ELF-1 (cell line): ENCODE data around the gene CNIH3.
"Not testable (repeated sequence)": the region's sequence is repeated elsewhere in the genome, so short reads cannot be mapped to it uniquely, and the experiment has no call there.

Experiments used
- DNase-seq: peaks from one replicate; pipeline ENCODE4 v3.0.0-alpha.2; 2016; ENCODE audit warnings: low read depth, low spot score

Gene CNIH3

GRCh38 chr1:224643653-224644052 is 27.5 kb downstream of the CNIH3 start:
- DNase-seq = no peak

DNA sequence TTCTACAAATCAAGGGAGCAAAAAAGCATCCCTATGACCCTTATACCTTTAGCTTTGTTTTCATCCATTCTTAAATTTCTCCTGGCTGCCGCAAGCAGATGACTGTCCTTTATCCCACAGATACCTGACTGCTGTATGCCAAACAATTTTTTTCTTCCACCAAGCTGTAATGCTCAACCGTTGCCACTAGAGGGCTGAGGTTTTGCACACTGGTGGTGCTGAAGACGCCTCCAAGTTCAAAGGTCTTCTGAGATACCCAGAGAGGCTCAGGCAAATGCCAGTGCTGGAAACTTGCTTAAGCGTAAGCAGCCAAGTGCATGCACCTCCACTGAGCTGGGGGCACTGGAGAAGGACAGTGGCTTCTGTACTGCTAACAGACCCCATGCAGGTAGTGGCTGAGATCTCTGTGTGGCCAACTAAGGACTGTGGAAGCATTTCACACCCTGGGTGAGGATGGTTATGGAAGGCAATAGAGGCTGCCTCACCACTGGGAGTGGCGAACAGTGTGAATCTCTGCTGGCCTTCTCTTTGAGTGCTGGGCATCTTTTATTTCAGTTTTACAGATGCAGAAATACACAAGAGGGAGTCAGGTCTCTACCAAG is 28.5 kb downstream of the CNIH3 start:
- DNase-seq = peak; percentile 71

- no peak for DNase-seq
Measured at GRCh38 chr1:224647449-224647848, 31.3 kb downstream of the CNIH3 start.

- no peak for DNase-seq
Measured at GRCh38 chr1:224650290-224650689, 34.2 kb downstream of the CNIH3 start.

DNA sequence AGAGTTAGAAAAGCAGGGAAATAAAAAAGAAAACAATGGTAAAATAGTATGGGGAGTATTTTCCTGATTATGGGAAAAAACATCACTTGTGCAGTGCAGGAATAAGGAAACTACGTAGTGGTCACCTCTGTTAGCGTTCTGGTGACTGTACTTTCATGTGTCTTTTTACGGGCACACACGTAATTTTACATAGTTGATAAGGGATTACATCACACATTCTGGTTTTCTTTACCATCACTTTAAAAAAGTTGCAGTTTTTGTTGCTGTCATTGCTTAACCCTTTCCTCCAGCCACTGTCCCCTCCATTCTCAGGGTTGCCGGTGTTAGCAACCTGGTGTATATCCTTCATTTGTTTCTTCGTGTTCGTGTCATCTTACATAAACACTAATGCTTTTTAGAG is 35.1 kb downstream of the CNIH3 start:
- DNase-seq = no peak

- DNase-seq = no peak
Measured at GRCh38 chr1:224656392-224656791, 40.3 kb downstream of the CNIH3 start.

DNA sequence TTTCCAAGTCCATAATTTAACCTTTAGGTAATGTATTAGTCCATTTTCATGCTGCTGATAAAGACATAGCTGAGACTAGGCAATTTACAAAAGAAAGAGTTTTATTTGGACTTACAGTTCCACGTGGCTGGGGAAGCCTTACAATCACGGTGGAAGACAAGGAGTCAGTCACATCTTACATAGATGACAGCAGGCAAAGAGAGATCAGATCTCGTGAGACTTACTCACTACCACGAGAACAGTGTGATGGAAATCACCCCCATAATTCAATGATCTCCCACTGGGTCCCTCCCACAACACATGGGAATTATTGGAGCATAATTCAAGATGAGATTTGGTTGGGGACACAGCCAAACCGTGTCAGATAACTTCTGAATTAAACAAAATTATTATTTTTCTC is 44.0 kb downstream of the CNIH3 start:
- DNase-seq = no peak

DNA sequence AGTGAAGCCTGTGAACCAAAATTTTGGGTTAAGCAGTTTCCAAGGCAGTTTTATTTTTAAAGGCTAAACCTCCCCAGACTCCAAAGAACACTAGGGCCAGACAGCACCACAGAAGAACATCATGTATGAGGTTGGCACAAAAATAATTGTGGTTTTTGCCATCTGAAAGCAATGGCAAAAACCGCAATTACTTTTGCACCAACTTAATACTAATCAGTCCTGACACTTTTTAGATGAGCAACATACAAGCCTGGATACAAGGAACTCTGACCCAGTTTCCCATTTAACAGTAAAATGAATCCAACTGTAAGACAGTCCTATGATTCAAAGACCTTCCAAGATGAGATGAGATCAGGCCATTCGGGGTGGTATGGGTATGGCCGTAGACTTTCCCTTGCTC is 46.8 kb downstream of the CNIH3 start:
- no peak for DNase-seq

- no peak for DNase-seq
Measured at GRCh38 chr1:224665016-224665415, 48.9 kb downstream of the CNIH3 start.

- DNase-seq = no peak
Measured at GRCh38 chr1:224666078-224666477, 50.0 kb downstream of the CNIH3 start.

DNA sequence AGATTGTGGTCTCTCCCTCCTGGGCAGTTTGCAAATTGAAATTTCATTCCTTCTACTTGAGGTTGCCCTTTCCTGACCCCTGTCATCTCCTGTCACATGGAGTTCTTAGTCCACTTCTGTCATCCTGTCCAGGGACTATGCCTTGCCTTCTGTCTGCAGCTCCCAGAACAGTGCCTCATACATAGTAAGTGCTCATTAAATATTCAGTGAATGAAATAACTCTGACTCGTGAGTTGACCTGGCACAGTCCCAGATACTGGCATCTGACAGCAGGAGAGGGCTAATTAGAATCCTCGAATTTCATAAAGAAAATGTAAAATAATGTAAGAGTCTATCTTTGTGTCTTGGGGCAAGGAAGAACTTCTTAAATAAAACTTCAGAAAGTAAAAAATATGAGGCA is 50.8 kb downstream of the CNIH3 start:
- no peak for DNase-seq

DNA sequence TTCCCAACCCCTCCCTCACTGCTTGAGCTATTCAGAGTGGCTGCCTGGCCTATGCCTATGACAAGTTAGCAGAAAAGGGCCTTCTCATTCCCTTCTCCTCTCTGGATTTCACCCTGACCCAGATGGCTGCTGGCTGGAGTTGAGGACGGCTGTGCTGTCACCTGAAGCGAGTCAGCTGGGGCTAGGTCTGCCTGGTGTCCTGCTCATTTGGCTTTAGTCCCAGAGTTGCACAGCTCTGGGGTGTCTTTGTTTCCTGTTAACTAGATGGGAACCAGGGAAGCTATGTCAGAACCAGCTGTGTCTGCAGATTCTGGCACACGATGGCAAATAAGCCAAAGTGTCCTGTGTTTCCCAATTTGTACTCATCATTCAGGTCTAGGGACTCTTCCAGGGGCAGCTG is 52.9 kb downstream of the CNIH3 start:
- DNase-seq = no peak

DNA sequence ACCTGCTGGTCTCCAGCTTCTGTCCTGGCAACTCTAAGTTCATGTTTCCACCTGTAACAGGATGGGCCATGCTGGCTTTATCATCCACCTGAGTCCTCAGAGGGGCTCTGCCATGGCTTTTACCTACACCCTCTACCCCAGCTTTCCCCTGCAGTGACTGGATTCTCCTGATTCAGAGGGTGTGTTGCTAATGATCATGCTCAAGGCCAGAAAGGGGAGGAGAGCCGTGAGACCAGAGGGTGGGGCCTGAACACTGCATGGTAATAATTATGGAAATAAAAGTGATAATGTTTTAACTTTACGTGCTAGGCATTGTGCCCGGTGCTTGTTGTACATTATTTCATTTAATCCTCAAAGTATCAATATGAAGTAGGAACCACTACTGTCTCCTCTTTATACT is 53.3 kb downstream of the CNIH3 start:
- DNase-seq = no peak

GRCh38 chr1:224670506-224670905 is 54.4 kb downstream of the CNIH3 start:
- DNase-seq = no peak

DNA sequence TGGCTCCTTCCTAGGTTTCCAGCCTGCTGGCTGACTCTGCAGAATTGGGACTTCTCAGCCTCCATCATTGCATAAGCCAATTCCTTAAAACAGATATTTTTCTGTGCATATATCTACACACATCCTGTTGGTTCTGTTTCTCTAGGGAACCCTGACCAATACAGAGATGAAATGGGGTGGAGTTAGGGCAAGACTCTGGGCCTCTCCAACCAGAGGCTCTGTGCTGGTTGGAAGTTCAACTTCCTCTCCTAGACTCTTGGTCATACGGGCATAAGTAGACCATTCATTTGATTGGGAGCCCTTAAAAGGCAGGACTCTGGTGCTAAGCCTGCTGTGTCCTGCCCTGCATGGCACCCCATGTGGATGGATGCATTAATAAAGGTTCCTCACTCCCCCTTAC is 55.0 kb downstream of the CNIH3 start:
- no peak for DNase-seq

DNA sequence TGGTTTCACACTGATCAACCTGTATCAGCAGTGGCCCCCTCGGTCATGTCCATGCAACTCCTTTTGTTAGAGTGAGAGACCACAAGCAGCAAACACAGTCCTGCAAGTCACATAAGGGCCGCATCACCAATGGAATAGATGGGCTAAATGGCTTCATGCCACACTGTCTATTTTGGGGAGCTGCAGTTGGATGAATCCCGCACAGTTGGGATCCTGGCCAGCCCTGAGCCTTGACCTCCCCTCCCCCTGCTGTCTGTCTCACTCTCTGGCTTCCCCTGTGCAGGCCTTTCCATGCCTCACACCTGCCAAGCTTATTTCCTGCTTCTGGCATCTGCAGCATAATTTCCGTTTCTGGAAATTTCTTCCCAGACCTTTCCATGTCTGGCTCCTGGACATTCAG is 57.0 kb downstream of the CNIH3 start:
- DNase-seq = no peak

DNA sequence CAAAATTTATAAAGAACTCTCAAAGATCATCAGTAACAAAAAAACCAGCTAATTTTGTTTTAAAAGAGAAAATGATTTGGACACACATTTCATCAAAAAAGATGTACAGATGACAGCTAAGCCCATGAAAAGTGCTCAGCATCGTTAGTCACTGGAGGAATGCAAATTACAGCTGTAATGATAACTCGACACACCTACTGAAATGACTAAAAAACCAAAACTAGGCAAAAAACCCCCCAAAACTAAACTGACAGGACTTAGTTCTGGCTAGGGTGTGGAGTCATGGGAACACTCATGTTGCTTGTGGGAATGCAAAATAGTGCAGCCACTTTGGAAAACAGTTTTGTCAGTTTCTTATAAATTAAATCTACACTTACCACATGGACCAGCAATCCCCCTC is 59.5 kb downstream of the CNIH3 start:
- no peak for DNase-seq

- DNase-seq = no peak
Measured at GRCh38 chr1:224676551-224676950, 60.4 kb downstream of the CNIH3 start.

GRCh38 chr1:224678168-224678567 is 62.1 kb downstream of the CNIH3 start:
- DNase-seq = no peak

DNA sequence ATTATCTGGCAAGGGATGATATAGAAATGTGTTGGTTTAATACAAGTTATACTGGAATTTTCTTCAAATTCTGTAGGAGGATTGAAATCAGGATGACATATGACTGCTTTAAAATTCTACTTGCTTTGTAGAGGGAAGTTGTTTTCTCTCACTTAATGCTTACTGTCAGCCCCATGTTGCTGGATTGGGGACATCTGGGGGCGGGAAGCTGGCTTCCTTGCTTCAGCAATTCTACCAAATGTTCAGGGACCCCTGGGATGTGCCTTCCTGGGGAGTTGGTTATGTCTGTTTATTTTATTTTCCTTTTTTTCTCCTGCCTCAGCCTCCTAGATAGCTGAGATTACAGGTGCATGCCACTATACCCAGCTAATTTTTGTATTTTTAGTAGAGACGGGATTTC is 63.5 kb downstream of the CNIH3 start:
- no peak for DNase-seq

GRCh38 chr1:224681816-224682215 is 65.7 kb downstream of the CNIH3 start:
- peak; percentile 19 for DNase-seq

DNA sequence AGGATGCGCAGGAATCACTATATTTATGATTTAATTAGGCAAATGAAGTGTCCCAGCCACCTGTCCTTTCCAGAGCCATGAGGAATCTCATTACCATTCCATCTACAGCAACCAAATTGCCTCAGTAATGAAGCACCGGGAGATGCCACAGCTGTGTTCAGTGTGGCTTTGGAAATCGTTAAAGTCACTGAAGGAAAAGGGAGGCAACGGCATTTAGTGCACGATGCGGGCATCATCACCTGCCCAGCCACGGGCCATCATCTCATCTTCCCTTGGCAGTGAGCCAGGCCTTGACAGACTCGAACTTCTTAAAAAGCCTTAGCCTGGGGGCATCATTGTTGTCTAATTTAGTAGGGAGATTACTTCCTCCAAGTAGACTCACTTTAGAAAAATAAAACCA is 67.8 kb downstream of the CNIH3 start:
- no peak for DNase-seq

GRCh38 chr1:224684979-224685425 is 68.9 kb downstream of the CNIH3 start:
- peak; percentile 94 for DNase-seq

DNA sequence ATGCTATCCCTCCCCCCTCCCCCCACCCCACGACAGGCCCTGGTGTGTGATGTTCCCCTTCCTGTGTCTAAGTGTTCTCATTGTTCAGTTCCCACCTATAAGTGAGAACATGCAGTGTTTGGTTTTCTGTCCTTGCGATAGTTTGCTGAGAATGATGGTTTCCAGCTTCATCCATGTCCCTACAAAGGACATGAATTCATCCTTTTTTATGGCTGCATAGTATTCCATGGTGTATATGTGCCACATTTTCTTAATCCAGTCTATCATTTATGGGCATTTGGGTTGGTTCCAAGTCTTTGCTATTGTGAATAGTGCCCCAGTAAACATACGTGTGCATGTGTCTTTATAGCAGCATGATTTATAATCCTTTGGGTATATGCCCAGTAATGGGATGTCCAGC is 70.0 kb downstream of the CNIH3 start:
- not testable (repeated sequence) for DNase-seq
